ENCODE data around the gene MOCS3.

DNA sequence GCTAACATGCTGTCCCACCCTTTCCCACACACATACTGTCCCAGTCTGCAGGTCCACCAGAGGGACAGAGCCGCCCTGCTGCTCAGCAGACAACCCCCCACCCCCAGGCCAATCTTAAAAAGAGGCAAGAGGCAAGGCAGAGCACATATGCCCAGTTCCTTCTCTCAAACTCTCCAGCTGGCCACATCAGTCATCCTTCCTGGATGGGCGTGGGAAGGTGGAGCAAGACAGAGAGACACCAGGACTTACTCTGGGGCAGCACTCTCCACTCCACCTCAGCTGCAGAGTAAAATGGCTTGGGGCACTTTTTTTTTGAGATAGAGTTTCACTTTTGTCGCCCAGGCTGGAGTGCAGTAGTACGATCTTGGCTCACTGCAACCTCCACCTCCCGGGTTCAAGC is 10.8 kb downstream of the MOCS3 start:
- TF ChIP-seq POLR2A (IDR thresholded peaks at IDR 0.05) = no peak
- TF ChIP-seq, protein P1, sequence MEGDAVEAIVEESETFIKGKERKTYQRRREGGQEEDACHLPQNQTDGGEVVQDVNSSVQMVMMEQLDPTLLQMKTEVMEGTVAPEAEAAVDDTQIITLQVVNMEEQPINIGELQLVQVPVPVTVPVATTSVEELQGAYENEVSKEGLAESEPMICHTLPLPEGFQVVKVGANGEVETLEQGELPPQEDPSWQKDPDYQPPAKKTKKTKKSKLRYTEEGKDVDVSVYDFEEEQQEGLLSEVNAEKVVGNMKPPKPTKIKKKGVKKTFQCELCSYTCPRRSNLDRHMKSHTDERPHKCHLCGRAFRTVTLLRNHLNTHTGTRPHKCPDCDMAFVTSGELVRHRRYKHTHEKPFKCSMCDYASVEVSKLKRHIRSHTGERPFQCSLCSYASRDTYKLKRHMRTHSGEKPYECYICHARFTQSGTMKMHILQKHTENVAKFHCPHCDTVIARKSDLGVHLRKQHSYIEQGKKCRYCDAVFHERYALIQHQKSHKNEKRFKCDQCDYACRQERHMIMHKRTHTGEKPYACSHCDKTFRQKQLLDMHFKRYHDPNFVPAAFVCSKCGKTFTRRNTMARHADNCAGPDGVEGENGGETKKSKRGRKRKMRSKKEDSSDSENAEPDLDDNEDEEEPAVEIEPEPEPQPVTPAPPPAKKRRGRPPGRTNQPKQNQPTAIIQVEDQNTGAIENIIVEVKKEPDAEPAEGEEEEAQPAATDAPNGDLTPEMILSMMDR (IDR thresholded peaks at IDR 0.05) = no peak
